ENCODE data around the gene OR2F1.

The OR2F1 gene

DNA sequence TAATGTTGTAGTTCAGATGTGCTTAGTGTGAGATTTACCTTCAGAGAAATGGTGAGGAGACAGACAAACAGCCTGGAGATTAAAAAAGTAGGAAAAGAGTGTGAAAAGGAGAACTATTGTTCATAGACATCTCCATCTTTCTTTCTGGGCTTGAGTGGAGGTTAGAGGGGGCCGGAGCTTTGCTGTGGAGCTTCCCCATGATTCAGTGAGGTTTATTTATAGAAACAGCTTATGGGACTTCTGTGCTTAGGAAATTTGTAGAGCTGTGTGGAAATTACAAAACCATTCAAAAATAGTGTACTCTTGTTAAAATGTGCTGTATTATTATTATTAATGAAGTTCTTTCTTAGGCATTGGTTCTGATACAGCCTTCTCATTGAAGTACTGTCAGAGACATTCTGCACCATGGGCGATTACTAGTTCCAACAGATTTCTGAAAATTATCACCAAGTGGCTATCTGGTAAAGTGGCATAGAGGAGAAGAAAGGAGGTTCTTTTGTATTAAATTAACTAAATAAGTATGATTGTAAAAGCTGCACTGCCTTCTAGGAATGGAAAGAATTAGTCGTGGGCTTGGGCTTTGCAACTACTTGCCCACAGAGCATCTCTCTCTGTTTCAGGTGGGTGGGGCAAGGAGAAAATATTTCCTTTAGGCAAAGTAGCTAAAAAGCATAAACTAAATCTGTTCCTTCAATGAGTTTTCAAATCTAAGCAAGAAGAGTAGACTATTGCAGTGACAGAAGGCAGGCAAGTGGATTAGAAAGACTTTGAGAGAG lies 44.0 kb upstream of the OR2F1 start:
- TF ChIP-seq MYC (IDR thresholded peaks at IDR 0.05; ENCODE audit: low read depth, low read length) (no peak), POLR2A (IDR thresholded peaks at IDR 0.05; ENCODE audit: extremely low read depth, insufficient read length) (no peak)
- TF ChIP-seq, protein P1, sequence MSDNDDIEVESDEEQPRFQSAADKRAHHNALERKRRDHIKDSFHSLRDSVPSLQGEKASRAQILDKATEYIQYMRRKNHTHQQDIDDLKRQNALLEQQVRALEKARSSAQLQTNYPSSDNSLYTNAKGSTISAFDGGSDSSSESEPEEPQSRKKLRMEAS (IDR thresholded peaks at IDR 0.05; ENCODE audit: low read depth, low read length), result no peak
- TF ChIP-seq, protein P2, sequence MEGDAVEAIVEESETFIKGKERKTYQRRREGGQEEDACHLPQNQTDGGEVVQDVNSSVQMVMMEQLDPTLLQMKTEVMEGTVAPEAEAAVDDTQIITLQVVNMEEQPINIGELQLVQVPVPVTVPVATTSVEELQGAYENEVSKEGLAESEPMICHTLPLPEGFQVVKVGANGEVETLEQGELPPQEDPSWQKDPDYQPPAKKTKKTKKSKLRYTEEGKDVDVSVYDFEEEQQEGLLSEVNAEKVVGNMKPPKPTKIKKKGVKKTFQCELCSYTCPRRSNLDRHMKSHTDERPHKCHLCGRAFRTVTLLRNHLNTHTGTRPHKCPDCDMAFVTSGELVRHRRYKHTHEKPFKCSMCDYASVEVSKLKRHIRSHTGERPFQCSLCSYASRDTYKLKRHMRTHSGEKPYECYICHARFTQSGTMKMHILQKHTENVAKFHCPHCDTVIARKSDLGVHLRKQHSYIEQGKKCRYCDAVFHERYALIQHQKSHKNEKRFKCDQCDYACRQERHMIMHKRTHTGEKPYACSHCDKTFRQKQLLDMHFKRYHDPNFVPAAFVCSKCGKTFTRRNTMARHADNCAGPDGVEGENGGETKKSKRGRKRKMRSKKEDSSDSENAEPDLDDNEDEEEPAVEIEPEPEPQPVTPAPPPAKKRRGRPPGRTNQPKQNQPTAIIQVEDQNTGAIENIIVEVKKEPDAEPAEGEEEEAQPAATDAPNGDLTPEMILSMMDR (IDR thresholded peaks at IDR 0.05; ENCODE audit: low read depth, low read length), result no peak
- no peak for DNase-seq (ENCODE audit: low read depth)
- no peak overlapping the region for H3K4me3 ChIP-seq (ENCODE audit: low read depth, low read length)

DNA sequence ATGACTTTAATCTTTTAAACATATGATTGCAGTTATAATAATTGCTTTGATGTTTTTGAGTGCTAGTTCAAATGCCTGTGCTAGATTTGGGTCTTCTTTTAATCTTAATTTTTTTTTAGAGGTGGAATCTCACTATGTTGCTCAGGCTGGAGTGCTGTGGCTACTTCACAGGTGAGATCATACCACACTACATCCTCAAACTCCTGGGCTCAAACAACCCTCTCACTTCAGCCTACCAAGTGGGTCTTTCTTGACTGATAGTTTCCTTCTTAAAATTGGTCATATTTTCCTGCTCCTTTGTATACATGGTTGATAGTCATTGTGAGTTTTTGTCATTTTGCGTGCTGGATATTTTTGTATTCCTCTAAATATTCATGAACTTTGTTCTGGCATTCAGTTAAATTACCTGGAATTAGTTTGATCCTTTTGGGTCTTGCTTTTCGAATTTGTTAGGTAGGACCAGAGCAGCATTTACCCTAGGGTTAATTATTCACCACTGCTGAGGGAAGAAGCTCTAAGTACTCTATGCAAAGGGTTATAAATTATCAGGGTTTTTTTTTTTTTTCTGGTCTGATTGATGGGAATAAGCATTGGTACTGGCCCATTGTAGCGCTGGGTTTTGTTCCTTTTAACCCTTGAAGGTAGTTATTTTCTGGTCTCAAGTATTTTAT lies 40.6 kb upstream of the OR2F1 start:
- TF ChIP-seq MYC (IDR thresholded peaks at IDR 0.05; ENCODE audit: low read depth, low read length) (no peak), POLR2A (IDR thresholded peaks at IDR 0.05; ENCODE audit: extremely low read depth, insufficient read length) (no peak)
- TF ChIP-seq, protein P2 (IDR thresholded peaks at IDR 0.05; ENCODE audit: low read depth, low read length), result no peak
- TF ChIP-seq, protein P1 (IDR thresholded peaks at IDR 0.05; ENCODE audit: low read depth, low read length), result no peak
- H3K4me3 ChIP-seq (ENCODE audit: low read depth, low read length), result no peak overlapping the region
- no peak for DNase-seq (ENCODE audit: low read depth)

DNA sequence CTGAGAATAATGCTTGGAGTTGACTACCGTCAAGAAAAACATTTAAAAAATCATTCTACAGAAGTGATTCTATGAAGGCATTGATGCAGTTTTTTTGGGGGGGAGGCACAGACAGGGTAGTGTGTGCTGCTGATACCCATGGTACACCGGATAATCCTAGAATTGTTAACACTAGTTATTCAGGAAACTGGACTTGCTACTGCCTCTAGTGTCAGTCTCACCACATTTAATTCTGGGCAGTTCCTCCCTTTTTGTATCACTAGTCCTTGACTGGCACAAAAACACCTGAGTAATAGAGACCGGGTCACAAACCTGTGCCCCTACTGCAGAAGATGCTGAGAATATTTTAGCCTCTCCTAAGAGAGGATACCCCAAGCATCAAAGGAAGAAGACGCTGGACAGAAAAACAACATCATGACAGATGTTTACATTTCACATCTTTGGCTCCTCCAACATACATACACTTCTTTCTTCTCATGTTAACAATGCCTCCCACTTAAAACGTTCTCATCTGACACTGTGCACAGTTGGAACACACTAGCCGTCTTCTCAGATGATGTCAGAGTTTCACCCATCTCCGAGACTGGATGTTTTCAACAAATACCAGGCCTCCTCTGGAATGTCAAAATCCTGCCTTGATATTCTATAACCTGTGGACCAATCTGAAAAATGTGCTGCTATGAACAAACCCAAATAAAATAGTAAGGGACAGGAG lies 39.5 kb upstream of the OR2F1 start:
- TF ChIP-seq, protein P2 (IDR thresholded peaks at IDR 0.05; ENCODE audit: low read depth, low read length), result peak; percentile 7
- TF ChIP-seq POLR2A (IDR thresholded peaks at IDR 0.05; ENCODE audit: extremely low read depth, insufficient read length), result no peak
- no peak for DNase-seq (ENCODE audit: low read depth)
- no peak overlapping the region for H3K4me3 ChIP-seq (ENCODE audit: low read depth, low read length)

DNA sequence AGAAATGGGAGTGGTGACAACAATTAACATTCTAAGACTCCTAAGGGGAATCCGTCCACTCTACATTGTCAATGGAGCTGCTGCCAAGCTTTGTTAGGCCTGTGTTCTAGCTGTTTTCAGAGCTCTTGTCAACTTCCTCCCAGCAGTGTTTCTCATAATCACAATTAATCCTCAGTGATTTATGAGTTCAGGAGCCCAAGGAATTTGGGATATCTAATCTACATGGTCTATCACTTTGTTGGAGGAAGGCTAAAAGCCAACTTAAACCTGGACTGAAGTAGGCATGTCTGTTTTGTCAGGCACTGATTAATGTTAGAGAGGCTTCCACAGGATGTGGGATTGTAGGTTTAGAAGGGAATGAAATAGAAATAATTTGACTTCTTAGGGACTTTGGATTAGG lies 29.8 kb upstream of the OR2F1 start:
- no peak overlapping the region for H3K4me3 ChIP-seq (ENCODE audit: low read depth, low read length)
- DNase-seq (ENCODE audit: low read depth), result no peak
- TF ChIP-seq MYC (IDR thresholded peaks at IDR 0.05; ENCODE audit: low read depth, low read length) (no peak), POLR2A (IDR thresholded peaks at IDR 0.05; ENCODE audit: extremely low read depth, insufficient read length) (no peak)
- TF ChIP-seq, protein P2 (IDR thresholded peaks at IDR 0.05; ENCODE audit: low read depth, low read length), result no peak
- TF ChIP-seq, protein P1 (IDR thresholded peaks at IDR 0.05; ENCODE audit: low read depth, low read length), result no peak

DNA sequence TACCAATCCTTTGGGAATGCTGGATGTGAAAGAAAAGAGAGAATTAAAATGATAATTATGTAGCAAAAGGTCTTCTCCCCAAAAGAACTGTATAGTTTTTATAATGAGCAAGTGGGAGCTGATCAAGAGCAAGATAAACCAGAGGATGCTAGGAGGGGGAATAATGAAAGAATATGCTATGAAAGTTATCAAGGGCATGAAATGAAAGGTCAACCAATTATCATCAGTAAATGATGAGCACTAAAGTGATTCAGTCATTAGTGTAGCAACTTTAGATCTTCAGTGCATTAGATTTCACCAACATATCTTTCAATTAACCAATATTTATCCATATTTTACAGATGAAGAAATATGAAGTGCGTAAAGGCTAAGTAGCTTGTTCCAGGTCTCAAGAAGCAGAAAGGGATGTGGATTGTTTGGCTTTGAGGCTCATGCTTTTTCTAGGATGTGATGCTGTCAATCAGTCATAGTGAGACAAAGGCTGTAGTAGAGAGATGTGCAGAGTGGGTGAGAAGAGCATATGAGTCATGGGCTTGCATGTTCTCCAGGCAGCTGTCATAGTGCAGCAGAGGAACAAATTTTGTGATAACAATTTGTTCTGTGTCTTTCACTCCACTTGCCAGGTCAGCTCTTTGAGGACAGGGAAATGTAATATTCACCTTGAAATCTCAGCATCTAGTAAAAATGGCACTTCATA lies 25.3 kb upstream of the OR2F1 start:
- no peak for TF ChIP-seq MYC (IDR thresholded peaks at IDR 0.05; ENCODE audit: low read depth, low read length)
- TF ChIP-seq POLR2A (IDR thresholded peaks at IDR 0.05; ENCODE audit: extremely low read depth, insufficient read length), result no peak
- TF ChIP-seq, protein P1 (IDR thresholded peaks at IDR 0.05; ENCODE audit: low read depth, low read length), result no peak
- TF ChIP-seq, protein P2 (IDR thresholded peaks at IDR 0.05; ENCODE audit: low read depth, low read length), result no peak
- H3K4me3 ChIP-seq (ENCODE audit: low read depth, low read length), result no peak overlapping the region
- DNase-seq (ENCODE audit: low read depth), result no peak
